ENCODE measurements around the gene DAB1.
A peak's percentile ranks its signal among the peaks of the same experiment; 100 is the strongest.
"Not testable (repeated sequence)": the region's sequence is repeated elsewhere in the genome, so short reads cannot be mapped to it uniquely, and the experiment has no call there.

DAB1 gene

GRCh38 chr1:57353654-57354053, 70.2 kb downstream of the DAB1 start:
- peak; percentile 4 for DNase-seq

- no peak for DNase-seq
These were observed 73.2 kb downstream of the DAB1 start for GRCh38 chr1:57350610-57351009.

- DNase-seq, result no peak
These were observed 74.9 kb downstream of the DAB1 start for GRCh38 chr1:57348921-57349320.

GRCh38 chr1:57345916-57346315, 77.9 kb downstream of the DAB1 start:
- DNase-seq, result no peak

- no peak for DNase-seq
These were observed 79.6 kb downstream of the DAB1 start for GRCh38 chr1:57344265-57344664.

GRCh38 chr1:57343298-57343915, 80.5 kb downstream of the DAB1 start:
- not testable (repeated sequence) for DNase-seq

- no peak for DNase-seq
These were observed 82.1 kb downstream of the DAB1 start for GRCh38 chr1:57341721-57342120.

- DNase-seq, result no peak
These were observed 83.4 kb downstream of the DAB1 start for GRCh38 chr1:57340334-57341070.

DNA sequence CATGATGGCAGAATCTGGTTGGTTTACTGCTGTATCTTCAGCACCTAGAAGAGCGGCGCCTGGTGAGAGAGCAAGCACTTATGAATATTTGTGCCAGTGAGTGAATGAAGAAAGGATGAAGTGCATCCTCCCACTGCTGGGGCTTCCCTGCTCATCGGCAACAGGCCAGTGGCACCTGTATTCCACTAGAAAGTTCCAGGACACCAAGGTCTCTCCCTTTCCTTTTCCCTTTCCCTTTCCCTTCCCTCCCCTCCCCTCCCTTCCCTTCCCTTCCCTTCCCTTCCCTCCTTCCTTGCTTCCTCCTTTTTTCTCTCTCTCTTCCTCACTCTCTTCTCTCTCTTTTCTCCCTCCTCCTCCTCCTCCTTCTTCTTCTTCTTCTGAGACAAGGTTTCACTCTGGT, 86.2 kb downstream of the DAB1 start:
- DNase-seq, result no peak

DNA sequence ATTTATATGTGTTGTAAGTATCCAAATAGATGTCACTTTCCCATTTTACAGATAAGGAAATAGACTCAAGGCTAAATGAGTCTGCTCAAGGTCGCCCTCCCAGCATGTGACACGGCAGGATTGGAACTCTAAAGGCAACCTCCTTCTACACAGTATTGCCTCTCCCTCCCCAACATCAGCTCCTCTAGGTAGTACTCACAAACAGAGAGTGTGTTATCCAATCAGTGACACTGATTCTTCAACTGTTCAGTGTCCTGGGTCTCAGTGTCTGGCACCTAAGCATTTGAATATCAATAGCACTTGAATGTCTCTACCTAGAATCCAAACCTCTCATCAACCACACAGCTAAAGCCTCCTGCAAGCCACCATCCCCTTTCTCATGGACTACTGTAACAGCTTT, 87.1 kb downstream of the DAB1 start:
- no peak for DNase-seq

DNA sequence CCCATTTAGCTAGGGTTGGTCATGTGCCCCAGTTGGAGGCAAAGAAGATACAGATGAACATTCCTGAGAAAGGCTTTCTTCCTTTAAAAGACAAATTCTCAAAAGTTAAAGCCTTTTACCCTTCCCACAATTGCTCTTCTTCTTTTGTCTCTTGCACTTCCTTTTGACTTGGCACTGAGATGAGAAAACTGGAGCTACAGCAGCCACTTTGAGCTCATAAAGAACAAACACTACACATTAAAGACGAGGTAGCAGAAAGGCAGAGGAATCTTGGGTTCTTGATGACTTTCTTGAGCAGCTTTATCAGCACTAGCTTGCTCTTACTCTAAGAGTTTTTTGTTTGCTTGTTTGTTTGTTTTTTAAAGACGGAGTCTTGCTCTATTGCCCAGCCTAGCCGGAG, 92.2 kb downstream of the DAB1 start:
- no peak for DNase-seq

- DNase-seq, result no peak
These were observed 93.9 kb downstream of the DAB1 start for GRCh38 chr1:57329937-57330336.

DNA sequence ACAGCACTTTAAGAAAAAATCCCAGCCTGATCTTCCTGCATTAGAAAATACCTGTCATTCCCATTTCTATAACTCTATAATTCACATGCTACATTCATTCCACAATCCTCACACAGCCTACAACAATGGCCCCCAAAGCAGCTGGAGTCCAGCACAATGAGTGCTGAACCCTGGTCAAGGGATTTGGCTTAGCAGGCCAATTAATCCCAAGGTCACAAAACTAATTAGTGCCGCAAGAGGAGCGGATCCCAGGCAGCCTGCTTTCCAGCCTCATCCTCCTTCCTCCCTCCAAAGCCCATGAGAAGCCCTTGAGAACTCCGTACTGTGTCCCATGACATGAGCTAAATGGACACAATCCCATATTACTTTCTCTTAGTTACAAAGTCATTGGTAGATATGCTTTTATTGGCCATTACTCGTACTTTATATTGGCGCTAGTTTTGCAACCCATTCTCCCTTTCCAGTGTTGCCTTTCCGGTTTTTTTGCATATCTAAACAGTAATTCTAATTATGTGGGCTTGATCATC, 94.8 kb downstream of the DAB1 start:
- DNase-seq, result no peak

GRCh38 chr1:57327946-57328345, 95.9 kb downstream of the DAB1 start:
- DNase-seq, result no peak

DNA sequence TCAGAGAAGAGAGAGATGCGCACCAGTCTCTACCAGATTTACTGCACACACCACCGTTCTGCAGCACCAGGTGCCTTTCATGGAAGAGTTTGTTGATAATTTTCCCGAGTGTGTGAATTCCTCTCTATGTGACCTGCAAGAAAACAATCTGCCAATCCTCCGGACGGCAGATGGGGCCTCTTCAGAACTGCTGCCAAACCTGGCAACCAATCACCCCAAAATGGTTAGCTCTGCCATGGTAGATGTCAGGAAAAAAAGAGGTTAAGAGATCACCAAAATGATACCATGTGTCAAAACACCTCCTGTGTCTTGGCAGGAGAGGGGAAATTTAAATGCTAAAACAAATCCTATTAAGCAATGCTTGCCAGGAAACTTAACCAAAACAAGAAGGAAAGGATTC, 96.5 kb downstream of the DAB1 start:
- DNase-seq, result no peak

- no peak for DNase-seq
These were observed 98.3 kb downstream of the DAB1 start for GRCh38 chr1:57325536-57325935.

- DNase-seq, result no peak
These were observed 98.7 kb downstream of the DAB1 start for GRCh38 chr1:57325117-57325516.

GRCh38 chr1:57324388-57324787, 99.5 kb downstream of the DAB1 start:
- no peak for DNase-seq

DNA sequence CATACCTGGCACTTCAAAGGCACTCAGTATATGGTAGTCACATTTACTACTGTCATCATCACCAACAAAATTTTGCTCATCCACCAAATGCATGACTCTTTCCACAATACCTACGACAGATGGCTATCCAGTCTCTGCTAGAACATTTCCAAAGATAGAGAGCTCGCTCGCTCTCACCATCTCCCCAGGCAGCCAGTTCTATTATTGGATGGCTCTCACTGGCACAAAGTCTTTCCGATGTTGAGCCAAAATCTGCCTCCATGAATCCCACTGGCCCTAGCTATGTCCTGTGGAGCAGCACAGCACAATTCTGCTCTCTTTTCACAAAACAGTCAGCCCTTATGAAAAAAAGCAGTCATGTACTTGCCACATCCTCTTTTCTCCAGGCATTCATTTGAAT, 102.1 kb downstream of the DAB1 start:
- no peak for DNase-seq

DNA sequence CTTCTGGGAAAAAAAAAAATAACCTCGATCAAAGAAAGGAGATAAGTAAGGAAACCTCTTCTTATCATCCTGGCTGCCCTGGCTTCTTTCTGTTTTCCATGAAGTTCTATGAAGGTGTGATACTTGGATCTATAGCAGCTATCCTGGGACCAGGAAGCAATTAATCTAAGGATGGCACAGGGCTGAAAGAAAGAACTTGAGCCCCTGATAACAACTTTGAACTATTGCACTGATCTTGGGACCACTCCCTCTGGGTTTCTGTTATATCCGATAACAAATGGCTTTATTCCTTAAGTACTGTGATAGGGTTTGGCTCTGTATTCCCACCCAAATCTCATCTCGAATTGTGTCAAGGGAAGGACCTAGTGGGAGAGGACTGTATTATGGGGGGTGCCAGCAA, 104.1 kb downstream of the DAB1 start:
- no peak for DNase-seq

DNA sequence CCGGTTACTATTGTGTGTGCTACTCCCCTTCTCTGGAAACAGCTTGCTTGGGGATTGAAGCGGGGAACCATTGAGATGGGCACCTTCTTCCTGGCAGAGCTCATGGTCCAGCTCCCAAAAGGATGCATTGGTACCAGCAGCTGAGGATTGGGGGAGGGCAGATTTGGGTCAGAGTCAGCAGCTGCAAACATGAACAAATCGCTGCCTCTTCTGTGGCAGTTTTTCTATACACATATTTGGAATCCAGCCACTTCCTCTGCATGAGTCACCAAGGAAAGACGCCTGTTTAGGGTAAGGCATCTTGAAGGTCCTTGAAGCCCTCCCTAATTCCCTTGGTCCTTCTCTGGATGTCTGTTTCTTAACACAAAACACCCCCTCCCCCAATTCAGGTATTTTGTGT, 104.7 kb downstream of the DAB1 start:
- peak; percentile 59 for DNase-seq

- DNase-seq, result no peak
These were observed 107.0 kb downstream of the DAB1 start for GRCh38 chr1:57316861-57317260.

GRCh38 chr1:57316291-57316690, 107.6 kb downstream of the DAB1 start:
- no peak for DNase-seq

DNA sequence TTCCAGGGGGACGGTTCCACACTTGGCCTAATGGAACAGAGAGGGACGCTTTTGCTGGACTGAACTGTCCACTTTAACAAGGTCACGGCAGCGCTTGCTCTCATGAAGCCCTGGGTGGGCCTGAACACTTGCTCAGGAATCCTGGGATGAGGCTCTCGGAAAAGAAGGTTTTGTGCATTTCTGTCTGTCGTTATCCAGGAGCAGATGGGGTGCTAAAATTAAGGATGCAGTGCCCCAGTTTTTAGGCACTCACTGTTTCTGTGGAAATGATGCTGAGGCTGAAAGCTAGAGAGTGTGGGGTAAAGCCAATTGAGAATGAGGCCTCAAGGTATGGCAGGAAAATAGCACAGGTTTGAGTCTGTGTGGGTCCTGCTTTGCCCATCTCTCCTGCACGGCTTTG, 111.0 kb downstream of the DAB1 start:
- DNase-seq, result no peak

GRCh38 chr1:57311411-57311810, 112.4 kb downstream of the DAB1 start:
- no peak for DNase-seq

Data from EL (cell line).